ENCODE results near the gene B3GALT6. TPM values are rescaled to one million over a fixed set of nuclear protein-coding genes. Genes with fewer than 3 reads are reported as not detected.

The B3GALT6 gene
- polyA plus RNA-seq, 3 donors: 1.9 to 8.8 (median 7.2) TPM

DNA sequence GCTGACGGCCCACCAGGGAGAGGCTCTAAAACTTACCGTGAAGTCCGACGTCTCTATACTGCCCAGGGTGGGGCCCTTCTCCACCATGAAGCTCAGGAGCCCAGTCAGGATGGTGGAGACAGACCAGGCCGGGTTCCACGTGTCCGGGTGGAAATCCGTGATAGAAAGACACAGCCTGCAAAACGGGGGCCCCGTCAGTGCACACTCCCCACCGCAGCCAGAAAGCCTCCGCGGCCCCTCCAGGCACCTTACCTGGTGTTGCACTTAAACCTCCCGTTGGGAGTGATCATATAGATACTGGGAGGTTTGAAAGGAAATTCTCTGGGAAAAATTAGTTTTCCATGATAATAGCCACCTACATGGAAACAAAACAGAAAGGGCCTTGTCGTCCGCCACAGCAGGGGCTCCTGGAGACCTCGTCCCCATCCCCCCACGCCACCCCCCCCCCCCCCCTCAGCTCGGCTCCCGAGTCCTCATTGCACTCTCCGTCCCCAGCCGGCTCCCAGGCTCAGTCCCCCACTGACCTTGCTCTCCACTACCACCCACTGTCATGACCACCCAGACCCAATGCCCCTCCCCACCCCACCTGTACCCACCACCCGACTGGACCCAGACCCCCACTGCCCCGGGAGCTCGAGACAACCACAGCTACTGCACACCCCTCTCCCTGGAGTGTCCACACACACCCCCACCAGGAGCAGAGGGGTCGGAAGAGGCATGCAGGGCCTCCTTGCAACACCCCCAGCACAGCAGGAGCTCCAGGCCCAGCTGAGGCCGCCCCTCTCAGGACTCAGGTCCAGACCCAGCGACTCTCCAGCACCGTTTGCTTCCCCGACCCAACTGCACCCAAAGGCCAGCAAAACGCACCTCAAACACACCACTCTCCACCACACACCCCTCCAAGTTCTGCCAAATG, 25.2 kb downstream of the B3GALT6 start:
- Mint-ChIP-seq H3K4me3 (no peak overlapping the region), H3K4me1 (peaks cover 20% of the 10 kb centered on the region), H3K27ac (peak overlapping the region in 4 of 7 donors; percentile 5 to 87 (median 40)), H3K9me3 (peaks cover 0 to 2% (median 0%) of the 10 kb centered on the region in 7 donors), H3K36me3 (peaks cover 64 to 87% of the 10 kb centered on the region in 2 donors), H3K27me3 (ENCODE audit: low read depth in 3 of 3) (peaks cover 0 to 2% (median 0%) of the 10 kb centered on the region in 3 donors)
- H3K36me3 ChIP-seq (replicated peaks in 1 of 2; ENCODE audit: control insufficient read depth in 1 of 2, insufficient read depth in 2 of 2, low read length in 2 of 2): peaks cover 55 to 90% of the 10 kb centered on the region in 2 donors
- TF ChIP-seq, protein P1, sequence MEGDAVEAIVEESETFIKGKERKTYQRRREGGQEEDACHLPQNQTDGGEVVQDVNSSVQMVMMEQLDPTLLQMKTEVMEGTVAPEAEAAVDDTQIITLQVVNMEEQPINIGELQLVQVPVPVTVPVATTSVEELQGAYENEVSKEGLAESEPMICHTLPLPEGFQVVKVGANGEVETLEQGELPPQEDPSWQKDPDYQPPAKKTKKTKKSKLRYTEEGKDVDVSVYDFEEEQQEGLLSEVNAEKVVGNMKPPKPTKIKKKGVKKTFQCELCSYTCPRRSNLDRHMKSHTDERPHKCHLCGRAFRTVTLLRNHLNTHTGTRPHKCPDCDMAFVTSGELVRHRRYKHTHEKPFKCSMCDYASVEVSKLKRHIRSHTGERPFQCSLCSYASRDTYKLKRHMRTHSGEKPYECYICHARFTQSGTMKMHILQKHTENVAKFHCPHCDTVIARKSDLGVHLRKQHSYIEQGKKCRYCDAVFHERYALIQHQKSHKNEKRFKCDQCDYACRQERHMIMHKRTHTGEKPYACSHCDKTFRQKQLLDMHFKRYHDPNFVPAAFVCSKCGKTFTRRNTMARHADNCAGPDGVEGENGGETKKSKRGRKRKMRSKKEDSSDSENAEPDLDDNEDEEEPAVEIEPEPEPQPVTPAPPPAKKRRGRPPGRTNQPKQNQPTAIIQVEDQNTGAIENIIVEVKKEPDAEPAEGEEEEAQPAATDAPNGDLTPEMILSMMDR (IDR thresholded peaks at IDR 0.05): no peak
- H4K20me1 ChIP-seq (ENCODE audit: insufficient read depth, low read length): peaks cover 90% of the 10 kb centered on the region
- peaks cover 15 to 18% of the 10 kb centered on the region in 2 donors for H3K4me1 ChIP-seq (ENCODE audit: control insufficient read depth in 1 of 2, insufficient read depth in 2 of 2, low read length in 2 of 2)
- H3K9ac ChIP-seq (ENCODE audit: insufficient read depth, low read length, poor library complexity, severe bottlenecking): no peak overlapping the region
- no peak for DNase-seq
- H2AFZ ChIP-seq (ENCODE audit: insufficient read depth, low read depth, low read length, poor library complexity, severe bottlenecking): no peak overlapping the region
- H3K4me2 ChIP-seq (replicated peaks; ENCODE audit: extremely low read depth, low read length, poor library complexity, severe bottlenecking): no peak overlapping the region
- no peaks in the 10 kb centered on the region for H3K27me3 ChIP-seq (ENCODE audit: control insufficient read depth in 2 of 2, insufficient read depth in 2 of 2, low read length in 2 of 2)
- H3K79me2 ChIP-seq (ENCODE audit: insufficient read depth, low read length): peaks cover 6% of the 10 kb centered on the region
- WGBS (ENCODE audit: insufficient coverage): 93% methylated on average over 18 of the region's 31 CpGs
- no peak overlapping the region for H3K4me3 ChIP-seq (replicated peaks in 1 of 3; ENCODE audit: low read depth in 2 of 3, low read length in 3 of 3)
- H3K9me3 ChIP-seq (replicated peaks in 1 of 2; ENCODE audit: control insufficient read depth in 1 of 2, insufficient read depth in 1 of 2, low read length in 2 of 2): no peaks in the 10 kb centered on the region
- intact Hi-C loops (cut with micrococcal nuclease): no loop called here
- H3K27ac ChIP-seq (ENCODE audit: low read depth in 1 of 2, low read length in 2 of 2): no peak overlapping the region

DNA sequence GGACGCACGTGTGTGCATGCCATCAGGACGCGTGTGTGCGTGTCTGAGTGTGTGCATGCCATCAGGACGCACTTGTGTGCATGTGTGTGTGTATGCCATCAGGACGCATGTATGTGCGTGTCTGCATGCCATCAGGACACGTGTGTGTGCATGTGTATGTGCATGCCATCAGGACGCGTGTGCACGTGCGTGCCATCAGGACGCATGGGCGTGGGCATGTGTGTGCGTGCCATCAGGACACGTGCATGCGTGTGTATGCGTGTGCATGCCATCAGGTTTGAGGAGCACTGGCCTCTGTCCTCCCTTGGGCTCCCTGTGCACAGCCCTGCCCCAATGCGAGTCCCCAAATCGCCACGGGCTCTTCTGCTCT, 27.1 kb downstream of the B3GALT6 start:
- H3K27ac Mint-ChIP-seq: no peak overlapping the region
- H3K79me2 ChIP-seq (ENCODE audit: insufficient read depth, low read length): peaks cover 14% of the 10 kb centered on the region
- no peaks in the 10 kb centered on the region for H3K27me3 ChIP-seq (ENCODE audit: control insufficient read depth in 2 of 2, insufficient read depth in 2 of 2, low read length in 2 of 2)
- peaks cover 62 to 92% of the 10 kb centered on the region in 2 donors for H3K36me3 ChIP-seq (replicated peaks in 1 of 2; ENCODE audit: control insufficient read depth in 1 of 2, insufficient read depth in 2 of 2, low read length in 2 of 2)
- no peak for DNase-seq
- H3K4me2 ChIP-seq (replicated peaks; ENCODE audit: extremely low read depth, low read length, poor library complexity, severe bottlenecking): no peak overlapping the region
- peaks cover 94% of the 10 kb centered on the region for H4K20me1 ChIP-seq (ENCODE audit: insufficient read depth, low read length)
- H3K9ac ChIP-seq (ENCODE audit: insufficient read depth, low read length, poor library complexity, severe bottlenecking): no peak overlapping the region
- H3K9me3 ChIP-seq (replicated peaks in 1 of 2; ENCODE audit: control insufficient read depth in 1 of 2, insufficient read depth in 1 of 2, low read length in 2 of 2): no peaks in the 10 kb centered on the region
- peaks cover 61 to 84% of the 10 kb centered on the region in 2 donors for H3K36me3 Mint-ChIP-seq
- H3K4me3 ChIP-seq (replicated peaks in 1 of 3; ENCODE audit: low read depth in 2 of 3, low read length in 3 of 3): no peak overlapping the region
- H3K9me3 Mint-ChIP-seq: peaks cover 0 to 2% (median 0%) of the 10 kb centered on the region in 7 donors
- no peak overlapping the region for H2AFZ ChIP-seq (ENCODE audit: insufficient read depth, low read depth, low read length, poor library complexity, severe bottlenecking)
- peaks cover 15 to 18% of the 10 kb centered on the region in 2 donors for H3K4me1 ChIP-seq (ENCODE audit: control insufficient read depth in 1 of 2, insufficient read depth in 2 of 2, low read length in 2 of 2)
- TF ChIP-seq, protein P1 (IDR thresholded peaks at IDR 0.05): no peak
- H3K27me3 Mint-ChIP-seq (ENCODE audit: low read depth in 3 of 3): peaks cover 0 to 2% (median 0%) of the 10 kb centered on the region in 3 donors
- intact Hi-C loops (cut with micrococcal nuclease): no loop called here
- peaks cover 22% of the 10 kb centered on the region for H3K4me1 Mint-ChIP-seq
- no peak overlapping the region for H3K27ac ChIP-seq (ENCODE audit: low read depth in 1 of 2, low read length in 2 of 2)
- WGBS (ENCODE audit: insufficient coverage): over 99% methylated on average over 21 of the region's 22 CpGs
- H3K4me3 Mint-ChIP-seq: no peak overlapping the region

Measured in CD14-positive monocyte (primary cell).